GM23248 (cell line): ENCODE results near the gene NSD2. TPM values are rescaled to one million over a fixed set of nuclear protein-coding genes. Genes with fewer than 3 reads are reported as not detected.

ENCODE experiments used
- DNase-seq: peaks from one replicate; pipeline ENCODE4 v3.0.0-alpha.2; 2015
- H2AFZ ChIP-seq: fragments of 200-600 bp; sonication (generic); 2 replicates; pipeline ENCODE4 v1.6.1; 2016; ENCODE audit warnings: antibody characterized with exemption
- H3F3A ChIP-seq: fragments of 200-600 bp; sonication (generic); 2 replicates; pipeline ENCODE4 v1.6.1; 2016; ENCODE audit warnings: mild to moderate bottlenecking, antibody characterized with exemption, mixed run types; ENCODE audit not compliant: insufficient read depth
- H3K27ac ChIP-seq: fragments of 200-600 bp; sonication (generic); 2 replicates; pipeline ENCODE4 v1.5.1; 2016; ENCODE audit warnings: mild to moderate bottlenecking
- H3K27me3 ChIP-seq: fragments of 200-600 bp; sonication (generic); replicated peaks from 2 replicates; pipeline ENCODE4 v1.6.1; 2016; ENCODE audit warnings: mild to moderate bottlenecking; ENCODE audit not compliant: insufficient read depth
- H3K36me3 ChIP-seq: fragments of 200-600 bp; sonication (generic); 2 replicates; pipeline ENCODE4 v1.6.1; 2016; ENCODE audit warnings: low read depth, mild to moderate bottlenecking
- H3K4me1 ChIP-seq: fragments of 200-600 bp; sonication (generic); 2 replicates; pipeline ENCODE4 v1.6.1; 2016; ENCODE audit warnings: mild to moderate bottlenecking; ENCODE audit not compliant: insufficient read depth
- H3K4me2 ChIP-seq: fragments of 200-600 bp; sonication (generic); one replicate; pipeline ENCODE4 v1.6.1; 2016; ENCODE audit warnings: mild to moderate bottlenecking; ENCODE audit not compliant: unreplicated experiment
- H3K4me3 ChIP-seq: fragments of 200-600 bp; sonication (generic); 2 replicates; pipeline ENCODE4 v1.5.1; 2016; ENCODE audit warnings: mild to moderate bottlenecking
- H3K79me2 ChIP-seq: fragments of 200-600 bp; sonication (generic); 2 replicates; pipeline ENCODE4 v1.6.1; 2016; ENCODE audit warnings: mild to moderate bottlenecking; ENCODE audit not compliant: insufficient read depth
- H3K9ac ChIP-seq: fragments of 200-600 bp; sonication (generic); 2 replicates; pipeline ENCODE4 v1.6.1; 2016; ENCODE audit warnings: mild to moderate bottlenecking
- H3K9me2 ChIP-seq: fragments of 200-600 bp; sonication (generic); 2 replicates; pipeline ENCODE4 v1.6.1; 2016; ENCODE audit warnings: mixed run types, mild to moderate bottlenecking, moderate library complexity; ENCODE audit not compliant: insufficient read depth
- H3K9me3 ChIP-seq: fragments of 200-600 bp; sonication (generic); one replicate; pipeline ENCODE4 v1.6.1; 2017; ENCODE audit warnings: low read depth
- H4K20me1 ChIP-seq: fragments of 200-600 bp; sonication (generic); 2 replicates; pipeline ENCODE4 v1.6.0; 2016; ENCODE audit not compliant: insufficient read depth
- EZH2 ChIP-seq: fragments of 200-600 bp; sonication (generic); IDR thresholded peaks from 2 replicates; pipeline ENCODE4 v1.6.1; 2018; ENCODE audit warnings: antibody characterized with exemption, mild to moderate bottlenecking; ENCODE audit not compliant: insufficient read depth, poor library complexity, severe bottlenecking
- EZH2phosphoT487 ChIP-seq: fragments of 200-600 bp; sonication (generic); IDR thresholded peaks from 2 replicates; pipeline ENCODE4 v1.6.1; 2018; ENCODE audit warnings: antibody characterized with exemption, moderate library complexity, mild to moderate bottlenecking, low read depth; ENCODE audit not compliant: insufficient read depth
- WGBS, 2 experiments: methylation state at CpG; one replicate each; pipeline ENCODE4 v1.1.6; 2015 to 2017; ENCODE audit warnings: low lambda C conversion rate in 2 of 2, low coverage in 1 of 2; ENCODE audit errors: missing lambda C conversion rate in 2 of 2; 5-methylcytosine and 5-hydroxymethylcytosine counted together
- in situ Hi-C: fragments of 300-500 bp; cut with MboI; formaldehyde crosslinking; loops from 2 replicates; pipeline ENCODE4 v1.15.0; 2020
- polyA plus RNA-seq: library from polyadenylated mRNA; unstranded; fragments of >200 nt; fragmentation: Nextera tagmentation; extraction: Ambion mirVana; gene quantifications from 2 replicates; pipeline ENCODE4 v1.2.1, GENCODE V29; 2016
- total RNA-seq: library from RNA; depleted of rRNA; stranded (reverse); fragments of >200 nt; shearing (Covaris generic); gene quantifications from 2 replicates; pipeline ENCODE4 v1.2.3, GENCODE V29; 2014

The NSD2 gene
- total and polyA plus RNA-seq, 2 experiments from 2014 or later: 20.1 to 32.4 TPM

- no peaks in the 10 kb centered on the region for H3K27me3 ChIP-seq
- H3K4me2 ChIP-seq: no peak overlapping the region
- no peaks in the 10 kb centered on the region for H3K9me3 ChIP-seq
- no peak overlapping the region for H2AFZ ChIP-seq
- H4K20me1 ChIP-seq: peaks cover 6% of the 10 kb centered on the region; the same call in 1 of the 2 replicates
- H3K9ac ChIP-seq: no peak overlapping the region
- H3K4me1 ChIP-seq: no peaks in the 10 kb centered on the region
- WGBS, 2 experiments: 89% methylated on average over 10 of the region's 10 CpGs
- no peak for TF ChIP-seq EZH2phosphoT487
- no peak for TF ChIP-seq EZH2
- peaks cover 97% of the 10 kb centered on the region for H3K79me2 ChIP-seq
- no peak overlapping the region for H3K27ac ChIP-seq
- in situ Hi-C loops: no loop called here
- H3K4me3 ChIP-seq: no peak overlapping the region
- H3K9me2 ChIP-seq: no peaks in the 10 kb centered on the region
- no peaks in the 10 kb centered on the region for H3F3A ChIP-seq
- no peak for DNase-seq
- peaks cover 9% of the 10 kb centered on the region; the same call in 1 of the 2 replicates for H3K36me3 ChIP-seq
Measured at GRCh38 chr4:1850276-1850675, 20.9 kb upstream of the NSD2 start.

GRCh38 chr4:1851160-1851559 lies 20.0 kb upstream of the NSD2 start:
- Histone ChIP-seq H3K27me3 (no peaks in the 10 kb centered on the region), H3F3A (no peaks in the 10 kb centered on the region), H3K79me2 (peaks cover 91% of the 10 kb centered on the region), H3K36me3 (peaks cover 7% of the 10 kb centered on the region; the same call in 1 of the 2 replicates), H2AFZ (no peak overlapping the region), H3K9me3 (no peaks in the 10 kb centered on the region), H3K9ac (no peak overlapping the region), H3K4me2 (no peak overlapping the region), H3K4me1 (no peaks in the 10 kb centered on the region), H4K20me1 (peaks cover 6% of the 10 kb centered on the region; the same call in 1 of the 2 replicates), H3K9me2 (no peaks in the 10 kb centered on the region), H3K4me3 (no peak overlapping the region), H3K27ac (no peak overlapping the region)
- TF ChIP-seq EZH2 (no peak), EZH2phosphoT487 (no peak)
- 86 to 93% methylated on average over 11 of the region's 11 CpGs for WGBS, 2 experiments
- in situ Hi-C loops: no loop called here
- no peak for DNase-seq

- no peak overlapping the region for H3K27ac ChIP-seq
Measured at GRCh38 chr4:1851575-1852410, 19.4 kb upstream of the NSD2 start.

DNA sequence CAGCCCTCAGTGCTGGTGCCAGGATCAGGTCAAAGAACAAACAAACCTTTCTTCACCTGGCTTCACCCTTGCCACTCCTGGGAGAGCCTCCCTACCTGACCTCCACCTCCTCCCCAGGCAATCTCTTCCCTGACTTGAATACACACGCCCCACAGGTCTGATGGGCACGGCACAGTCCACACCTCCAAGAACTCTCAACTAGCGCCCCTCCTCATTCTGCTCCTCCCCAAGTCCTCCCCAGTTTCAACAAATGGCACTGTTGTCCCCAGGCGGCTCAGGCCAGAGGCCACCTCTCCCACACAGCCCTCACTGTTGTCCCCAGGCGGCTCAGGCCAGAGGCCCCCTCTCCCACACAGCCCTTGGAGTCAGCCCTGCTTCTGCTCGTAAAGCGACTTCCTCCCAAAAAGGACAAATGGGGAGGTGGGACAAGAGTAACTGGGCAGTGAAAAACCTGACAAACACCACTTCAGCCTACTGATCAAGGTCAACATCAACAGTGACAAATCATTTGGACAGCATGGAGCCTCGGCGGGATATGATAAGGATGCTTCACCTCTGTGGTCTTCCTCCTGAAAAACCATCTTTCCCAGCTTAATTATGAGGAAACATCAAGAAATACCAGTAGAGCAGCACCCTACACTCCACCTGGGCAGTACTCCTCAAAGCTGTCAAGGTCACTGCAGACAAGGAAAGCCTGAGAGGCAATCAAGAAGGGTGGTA lies 18.1 kb upstream of the NSD2 start:
- WGBS, 2 experiments: 85% methylated on average over 9 of the region's 9 CpGs
- Histone ChIP-seq H3K27ac (no peak overlapping the region), H3K36me3 (no peaks in the 10 kb centered on the region), H3K9me2 (no peaks in the 10 kb centered on the region), H3K9me3 (no peaks in the 10 kb centered on the region), H3K4me1 (peaks cover 6% of the 10 kb centered on the region; the same call in 1 of the 2 replicates), H3K9ac (no peak overlapping the region), H2AFZ (no peak overlapping the region), H3K27me3 (no peaks in the 10 kb centered on the region), H3K79me2 (peaks cover 86% of the 10 kb centered on the region), H3K4me3 (no peak overlapping the region), H3F3A (no peaks in the 10 kb centered on the region), H4K20me1 (peaks cover 6% of the 10 kb centered on the region; the same call in 1 of the 2 replicates), H3K4me2 (no peak overlapping the region)
- no peak for DNase-seq
- TF ChIP-seq EZH2 (no peak), EZH2phosphoT487 (no peak)
- in situ Hi-C loops: no loop called here

More at GRCh38 chr4:1851575-1852410, 19.4 kb upstream of the NSD2 start:
- DNase-seq: peak; percentile 30
- peaks cover 87% of the 10 kb centered on the region for H3K79me2 ChIP-seq
- 70 to 75% methylated on average over 16 of the region's 16 CpGs for WGBS, 2 experiments
- TF ChIP-seq EZH2: no peak
- no peak for TF ChIP-seq EZH2phosphoT487
- H4K20me1 ChIP-seq: peaks cover 6% of the 10 kb centered on the region; the same call in 1 of the 2 replicates
- H3K36me3 ChIP-seq: 0 out of 2 replicates have a peak, but pooled peaks cover under 1% of the 10 kb centered on the region
- H3K4me3 ChIP-seq: no peak overlapping the region
- H3F3A ChIP-seq: no peaks in the 10 kb centered on the region
- H3K4me1 ChIP-seq: no peaks in the 10 kb centered on the region
- no peak overlapping the region for H2AFZ ChIP-seq
- no peak overlapping the region for H3K4me2 ChIP-seq
- in situ Hi-C loops: no loop called here
- H3K9ac ChIP-seq: no peak overlapping the region
- H3K27me3 ChIP-seq: no peaks in the 10 kb centered on the region
- no peaks in the 10 kb centered on the region for H3K9me2 ChIP-seq
- no peaks in the 10 kb centered on the region for H3K9me3 ChIP-seq
